ENCODE results near the gene TNS1. TPM values are rescaled to one million over a fixed set of nuclear protein-coding genes. Genes with fewer than 3 reads are reported as not detected.
"Not testable (repeated sequence)": the region's sequence is repeated elsewhere in the genome, so short reads cannot be mapped to it uniquely, and the experiment has no call there.

The TNS1 gene
- total and polyA plus RNA-seq, 2 donors (not counting 1 experiment from before 2014, with no cell fraction given) = 0.10 to 0.86 TPM

DNA sequence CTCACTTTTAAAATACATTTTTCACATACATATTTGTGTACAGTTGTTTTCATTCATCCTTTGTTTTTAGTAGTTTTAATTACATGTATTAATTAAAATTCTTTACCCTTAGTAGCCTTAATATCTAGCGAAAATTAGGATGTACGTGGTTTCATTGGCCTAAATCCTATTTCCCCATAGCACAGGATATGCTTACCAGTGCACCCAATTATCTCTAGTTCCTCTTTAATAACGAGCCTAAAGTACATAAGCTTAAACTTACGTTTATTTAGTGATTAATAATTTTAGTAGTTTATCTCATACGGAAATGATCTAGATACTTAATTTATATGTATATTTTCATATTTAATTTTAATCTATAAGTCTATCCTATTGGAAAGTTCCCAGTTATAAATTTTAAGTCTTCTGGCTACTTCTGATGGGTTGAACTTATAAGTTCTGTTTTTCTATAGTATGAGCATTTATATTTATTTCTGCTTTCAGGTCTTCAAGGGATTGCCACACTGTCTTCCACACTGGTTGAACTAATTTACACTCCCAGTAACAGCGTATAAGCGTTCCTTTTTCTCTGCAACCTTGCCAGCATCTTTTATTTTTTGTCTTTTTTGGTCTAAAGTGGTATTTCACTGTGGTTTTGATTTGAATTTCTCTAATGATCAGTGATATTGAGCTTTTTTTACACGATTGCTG is 44.9 kb upstream of the TNS1 start:
- Histone ChIP-seq H3K9ac (ENCODE audit: low read length) (no peak overlapping the region), H3K36me3 (replicated peaks in 1 of 2; ENCODE audit: control extremely low read depth in 1 of 2, control insufficient read depth in 1 of 2, extremely low read depth in 1 of 2, insufficient read depth in 2 of 2, low read length in 1 of 2) (no peaks in the 10 kb centered on the region), H3K27me3 (replicated peaks in 1 of 4; ENCODE audit: control extremely low read depth in 1 of 4, control insufficient read depth in 3 of 4, insufficient read depth in 4 of 4, low read length in 3 of 4) (peaks cover 0 to 5% (median 2%) of the 10 kb centered on the region in 4 experiments), H3K27ac (ENCODE audit: low read length in 2 of 2) (no peak overlapping the region), H2AFZ (ENCODE audit: insufficient read depth, low read depth, low read length, poor library complexity, severe bottlenecking) (no peak overlapping the region), H3K4me2 (replicated peaks; ENCODE audit: low read depth, low read length, poor library complexity, severe bottlenecking) (no peak overlapping the region), H3K4me1 (ENCODE audit: control insufficient read depth in 2 of 2, insufficient read depth in 2 of 2, low read length in 2 of 2) (no peaks in the 10 kb centered on the region), H3K9me3 (ENCODE audit: control extremely low read depth in 1 of 3, control insufficient read depth in 2 of 3, insufficient read depth in 1 of 3, low read length in 2 of 3) (peaks cover 0 to 26% (median 11%) of the 10 kb centered on the region in 3 donors), H3K4me3 (ENCODE audit: control extremely low read depth in 1 of 5, extremely low read depth in 1 of 5, insufficient read depth in 1 of 5, low read depth in 2 of 5, low read length in 4 of 5) (no peak overlapping the region), H4K20me1 (ENCODE audit: control insufficient read depth, insufficient read depth, low read length, poor library complexity, severe bottlenecking) (no peaks in the 10 kb centered on the region), H3K79me2 (ENCODE audit: control insufficient read depth, insufficient read depth, low read length) (no peaks in the 10 kb centered on the region)
- TF ChIP-seq EZH2 (IDR thresholded peaks at IDR 0.05; ENCODE audit: borderline replicate concordance, insufficient read depth, low read depth, low read length, poor library complexity, severe bottlenecking) = no peak
- POLR2A ChIA-PET = no interaction called here
- no peak overlapping the region for H3K27ac Mint-ChIP-seq
- 100% methylated on average over 1 of the region's 8 CpGs for WGBS (ENCODE audit: insufficient coverage)
- ATAC-seq (ENCODE audit: low read depth) = no peak
- intact Hi-C loops (cut with micrococcal nuclease) = no loop called here
- DNase-seq = no peak
- H3K9me3 Mint-ChIP-seq (ENCODE audit: insufficient read depth) = peaks cover 14% of the 10 kb centered on the region
- no peak overlapping the region for H3K4me3 Mint-ChIP-seq
- peaks cover 22% of the 10 kb centered on the region for H3K27me3 Mint-ChIP-seq
- CTCF ChIA-PET = interaction anchor here (0.6 kb wide), 1 partner anchor 13 kb away, joined by 3 read pairs; no protein-coding TSS in a partner anchor
- peaks cover 7% of the 10 kb centered on the region for H3K4me1 Mint-ChIP-seq

DNA sequence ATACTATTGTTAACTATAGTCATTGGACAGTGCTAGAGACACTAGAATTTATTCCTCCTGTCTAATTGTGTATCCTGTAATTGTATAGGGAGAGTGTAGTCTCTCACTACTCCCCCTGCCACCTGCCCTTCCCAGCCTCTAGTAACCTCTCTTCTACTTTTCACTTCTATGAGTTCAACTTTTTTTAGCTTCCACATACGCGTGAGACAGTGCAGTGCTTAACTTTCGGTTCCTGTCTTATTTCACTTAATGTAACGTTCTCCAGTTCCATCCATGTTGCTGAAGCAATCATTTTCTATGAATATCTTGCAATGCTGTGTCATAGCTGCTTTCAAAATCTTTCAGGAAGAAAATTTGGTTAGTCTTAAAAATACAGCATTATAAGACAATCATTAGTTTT is 43.4 kb upstream of the TNS1 start:
- Mint-ChIP-seq H3K27ac (no peak overlapping the region), H3K27me3 (peaks cover 15% of the 10 kb centered on the region), H3K4me3 (no peak overlapping the region), H3K4me1 (peaks cover 7% of the 10 kb centered on the region), H3K9me3 (ENCODE audit: insufficient read depth) (peaks cover 14% of the 10 kb centered on the region)
- Histone ChIP-seq H3K27me3 (replicated peaks in 1 of 4; ENCODE audit: control extremely low read depth in 1 of 4, control insufficient read depth in 3 of 4, insufficient read depth in 4 of 4, low read length in 3 of 4) (peaks cover 0 to 5% (median 2%) of the 10 kb centered on the region in 4 experiments), H3K4me3 (ENCODE audit: control extremely low read depth in 1 of 5, extremely low read depth in 1 of 5, insufficient read depth in 1 of 5, low read depth in 2 of 5, low read length in 4 of 5) (no peak overlapping the region), H3K36me3 (replicated peaks in 1 of 2; ENCODE audit: control extremely low read depth in 1 of 2, control insufficient read depth in 1 of 2, extremely low read depth in 1 of 2, insufficient read depth in 2 of 2, low read length in 1 of 2) (no peaks in the 10 kb centered on the region), H3K27ac (ENCODE audit: low read length in 2 of 2) (no peak overlapping the region), H2AFZ (ENCODE audit: insufficient read depth, low read depth, low read length, poor library complexity, severe bottlenecking) (no peak overlapping the region), H3K4me2 (replicated peaks; ENCODE audit: low read depth, low read length, poor library complexity, severe bottlenecking) (no peak overlapping the region), H3K79me2 (ENCODE audit: control insufficient read depth, insufficient read depth, low read length) (no peaks in the 10 kb centered on the region), H4K20me1 (ENCODE audit: control insufficient read depth, insufficient read depth, low read length, poor library complexity, severe bottlenecking) (no peaks in the 10 kb centered on the region), H3K9ac (ENCODE audit: low read length) (no peak overlapping the region), H3K9me3 (ENCODE audit: control extremely low read depth in 1 of 3, control insufficient read depth in 2 of 3, insufficient read depth in 1 of 3, low read length in 2 of 3) (peaks cover 0 to 26% (median 11%) of the 10 kb centered on the region in 3 donors), H3K4me1 (ENCODE audit: control insufficient read depth in 2 of 2, insufficient read depth in 2 of 2, low read length in 2 of 2) (no peaks in the 10 kb centered on the region)
- POLR2A ChIA-PET = no interaction called here
- WGBS (ENCODE audit: insufficient coverage) = 38% methylated on average over 2 of the region's 4 CpGs
- DNase-seq (no peak), ATAC-seq (ENCODE audit: low read depth) (no peak)
- TF ChIP-seq EZH2 (IDR thresholded peaks at IDR 0.05; ENCODE audit: borderline replicate concordance, insufficient read depth, low read depth, low read length, poor library complexity, severe bottlenecking) = no peak
- TF ChIP-seq, protein P1, sequence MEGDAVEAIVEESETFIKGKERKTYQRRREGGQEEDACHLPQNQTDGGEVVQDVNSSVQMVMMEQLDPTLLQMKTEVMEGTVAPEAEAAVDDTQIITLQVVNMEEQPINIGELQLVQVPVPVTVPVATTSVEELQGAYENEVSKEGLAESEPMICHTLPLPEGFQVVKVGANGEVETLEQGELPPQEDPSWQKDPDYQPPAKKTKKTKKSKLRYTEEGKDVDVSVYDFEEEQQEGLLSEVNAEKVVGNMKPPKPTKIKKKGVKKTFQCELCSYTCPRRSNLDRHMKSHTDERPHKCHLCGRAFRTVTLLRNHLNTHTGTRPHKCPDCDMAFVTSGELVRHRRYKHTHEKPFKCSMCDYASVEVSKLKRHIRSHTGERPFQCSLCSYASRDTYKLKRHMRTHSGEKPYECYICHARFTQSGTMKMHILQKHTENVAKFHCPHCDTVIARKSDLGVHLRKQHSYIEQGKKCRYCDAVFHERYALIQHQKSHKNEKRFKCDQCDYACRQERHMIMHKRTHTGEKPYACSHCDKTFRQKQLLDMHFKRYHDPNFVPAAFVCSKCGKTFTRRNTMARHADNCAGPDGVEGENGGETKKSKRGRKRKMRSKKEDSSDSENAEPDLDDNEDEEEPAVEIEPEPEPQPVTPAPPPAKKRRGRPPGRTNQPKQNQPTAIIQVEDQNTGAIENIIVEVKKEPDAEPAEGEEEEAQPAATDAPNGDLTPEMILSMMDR (IDR thresholded peaks at IDR 0.05) = no peak
- CTCF ChIA-PET = interaction anchor here (1.0 to 1.3 kb wide), 3 partner anchors 18 to 260 kb away, joined by 3 to 5 read pairs (median 4); no protein-coding TSS in a partner anchor
- intact Hi-C loops (cut with micrococcal nuclease) = no loop called here

DNA sequence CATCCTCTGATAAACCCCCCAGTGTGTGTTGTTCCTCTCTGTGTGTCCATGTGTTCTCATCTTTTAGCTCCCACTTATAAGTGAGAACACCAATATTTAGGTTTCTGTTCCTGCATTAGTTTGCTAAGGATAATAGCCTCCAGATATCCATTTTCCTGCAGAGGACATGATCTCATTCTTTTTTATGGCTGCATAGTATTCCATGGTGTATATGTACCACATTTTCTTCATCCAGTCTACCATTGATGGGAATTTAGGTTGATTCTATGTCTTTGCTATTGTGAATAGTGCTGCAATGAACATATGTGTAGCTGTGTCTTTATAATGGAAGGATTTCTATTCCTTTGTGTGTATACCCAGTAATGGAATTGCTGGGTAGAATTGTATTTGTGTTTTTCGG is 41.8 kb upstream of the TNS1 start:
- H3K4me2 ChIP-seq (replicated peaks; ENCODE audit: low read depth, low read length, poor library complexity, severe bottlenecking); H3K4me1 ChIP-seq (ENCODE audit: control insufficient read depth in 2 of 2, insufficient read depth in 2 of 2, low read length in 2 of 2); H2AFZ ChIP-seq (ENCODE audit: insufficient read depth, low read depth, low read length, poor library complexity, severe bottlenecking); intact Hi-C loops (cut with micrococcal nuclease); H3K27me3 ChIP-seq (replicated peaks in 1 of 4; ENCODE audit: control extremely low read depth in 1 of 4, control insufficient read depth in 3 of 4, insufficient read depth in 4 of 4, low read length in 3 of 4); H3K4me3 Mint-ChIP-seq; H3K4me1 Mint-ChIP-seq; H3K27ac Mint-ChIP-seq; H3K79me2 ChIP-seq (ENCODE audit: control insufficient read depth, insufficient read depth, low read length); H3K36me3 ChIP-seq (replicated peaks in 1 of 2; ENCODE audit: control extremely low read depth in 1 of 2, control insufficient read depth in 1 of 2, extremely low read depth in 1 of 2, insufficient read depth in 2 of 2, low read length in 1 of 2); H3K27ac ChIP-seq (ENCODE audit: low read length in 2 of 2); POLR2A ChIA-PET; H4K20me1 ChIP-seq (ENCODE audit: control insufficient read depth, insufficient read depth, low read length, poor library complexity, severe bottlenecking); DNase-seq; H3K4me3 ChIP-seq (ENCODE audit: control extremely low read depth in 1 of 5, extremely low read depth in 1 of 5, insufficient read depth in 1 of 5, low read depth in 2 of 5, low read length in 4 of 5); H3K9me3 Mint-ChIP-seq (ENCODE audit: insufficient read depth); CTCF ChIA-PET; ATAC-seq (ENCODE audit: low read depth); H3K9ac ChIP-seq (ENCODE audit: low read length): not testable (repeated sequence)
- H3K9me3 ChIP-seq (ENCODE audit: control extremely low read depth in 1 of 3, control insufficient read depth in 2 of 3, insufficient read depth in 1 of 3, low read length in 2 of 3) = peaks cover 0 to 19% (median 2%) of the 10 kb centered on the region in 3 donors
- no CpG with 5 or more reads among the region's 1 CpG for WGBS (ENCODE audit: insufficient coverage)
- H3K27me3 Mint-ChIP-seq = peaks cover 22% of the 10 kb centered on the region

Measured in B cell (primary cell).